K562 (cell line): Measurements from ENCODE around the gene TRAK1.

Source experiments
- BHLHE40 ChIP-seq: IDR thresholded peaks from 2 replicates; pipeline ENCODE4 v1.6.1; 2011; ENCODE audit warnings: low read length, improper control_type of control experiment
- ELF2 ChIP-seq: fragments of 250-450 bp; sonication (Bioruptor Pico); IDR thresholded peaks from 2 replicates; pipeline ENCODE4 v1.5.0; 2021; ENCODE audit warnings: mild to moderate bottlenecking
- FUS ChIP-seq: fragments of 200-400 bp; formaldehyde crosslinking; optimal IDR thresholded peaks from 2 replicates; pipeline ENCODE3; 2017; ENCODE audit warnings: low read depth, low read length
- TAF1 ChIP-seq: IDR thresholded peaks from 2 replicates; pipeline ENCODE4 v1.6.1; 2011; ENCODE audit warnings: mild to moderate bottlenecking, low read length, moderate library complexity; ENCODE audit not compliant: insufficient read depth, control insufficient read depth, severe bottlenecking; ENCODE audit errors: extremely low read depth
- ZNF3 ChIP-seq: fragments of 250-450 bp; sonication (Bioruptor Pico); IDR thresholded peaks from 2 replicates; pipeline ENCODE4 v1.5.0; 2021; ENCODE audit warnings: mild to moderate bottlenecking, moderate library complexity

DNA sequence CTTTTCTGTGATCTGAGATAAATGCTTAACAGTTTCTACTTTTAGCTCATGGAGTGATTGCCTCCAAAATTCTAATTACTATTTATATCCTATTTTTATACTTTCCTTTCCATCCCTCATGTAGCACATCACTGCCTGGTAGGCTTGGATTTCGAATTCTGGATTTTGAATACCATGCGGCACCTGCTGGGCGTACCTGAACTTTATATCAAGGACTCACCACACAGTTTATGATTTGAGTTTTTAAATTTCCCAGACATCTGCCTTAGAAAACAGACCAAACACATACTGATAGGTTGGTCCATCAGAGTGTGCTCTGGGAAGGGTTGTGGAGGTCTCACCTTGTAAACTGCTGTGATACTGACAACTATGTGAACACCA, 6.4 kb downstream of the TRAK1 start:
- TF ChIP-seq ELF2 (CRISPR knock-in tag), result no peak
- no peak for TF ChIP-seq FUS
- no peak for TF ChIP-seq TAF1
- TF ChIP-seq BHLHE40, result no peak
- no peak for TF ChIP-seq ZNF3
